ENCODE data around the gene GRIK4. TPM values are rescaled to one million over a fixed set of nuclear protein-coding genes. Genes with fewer than 3 reads are reported as not detected.

GRIK4 gene
- total RNA-seq, 1 experiment from 2014 or later, result not detected

DNA sequence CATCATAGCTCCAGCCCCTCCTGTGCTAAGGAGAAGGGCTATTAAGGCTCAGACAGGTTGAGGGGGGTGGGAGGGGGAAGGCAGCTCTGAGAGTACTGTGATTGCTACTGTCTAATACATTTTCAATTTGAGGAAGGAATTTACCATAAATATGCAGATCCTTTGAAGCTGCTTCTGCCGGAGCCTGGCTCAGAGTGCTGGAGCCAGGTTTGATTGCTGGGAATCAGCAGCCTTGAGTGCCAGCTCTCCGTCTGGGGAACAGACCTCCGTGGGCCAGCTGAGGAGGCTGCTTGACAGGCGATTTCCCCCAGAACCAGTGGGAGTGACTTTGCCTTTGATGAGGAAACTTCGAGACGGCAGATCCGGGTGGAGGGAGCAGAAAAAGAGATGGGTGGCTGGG lies 370.6 kb downstream of the GRIK4 start:
- Histone ChIP-seq H3F3A (ENCODE audit: low read length, unreplicated experiment) (no peaks in the 10 kb centered on the region), H3K4me2 (ENCODE audit: low read length) (no peak overlapping the region), H3K4me1 (ENCODE audit: insufficient read depth, low read length) (peaks cover 12% of the 10 kb centered on the region; the same call in 1 of the 2 replicates), H3K9me3 (ENCODE audit: low read length) (no peaks in the 10 kb centered on the region), H3K79me2 (ENCODE audit: low read length) (no peaks in the 10 kb centered on the region), H3K9me2 (replicated peaks; ENCODE audit: low read length) (no peaks in the 10 kb centered on the region), H3K4me3 (ENCODE audit: low read length) (no peak overlapping the region), H3K27ac (ENCODE audit: low read length) (no peak overlapping the region), H4K20me1 (ENCODE audit: low read length) (no peaks in the 10 kb centered on the region), H3K36me3 (ENCODE audit: low read depth, low read length) (no peaks in the 10 kb centered on the region), H3K27me3 (ENCODE audit: low read length) (peaks cover 75% of the 10 kb centered on the region), H2AFZ (ENCODE audit: low read length) (no peak overlapping the region), H3K9ac (ENCODE audit: low read length) (no peak overlapping the region)
- no peak for ATAC-seq
- POLR2A ChIA-PET (ENCODE audit: unreplicated experiment), result interaction anchor here (0.6 kb wide), 1 partner anchor 1104 kb away, joined by 3 read pairs; no protein-coding TSS in a partner anchor
- TF ChIP-seq EZH2phosphoT487 (IDR thresholded peaks at IDR 0.05; ENCODE audit: borderline replicate concordance, low read length) (no peak), EZH2 (IDR thresholded peaks at IDR 0.05; ENCODE audit: low read length, unreplicated experiment) (no peak)
- TF ChIP-seq, protein P1, sequence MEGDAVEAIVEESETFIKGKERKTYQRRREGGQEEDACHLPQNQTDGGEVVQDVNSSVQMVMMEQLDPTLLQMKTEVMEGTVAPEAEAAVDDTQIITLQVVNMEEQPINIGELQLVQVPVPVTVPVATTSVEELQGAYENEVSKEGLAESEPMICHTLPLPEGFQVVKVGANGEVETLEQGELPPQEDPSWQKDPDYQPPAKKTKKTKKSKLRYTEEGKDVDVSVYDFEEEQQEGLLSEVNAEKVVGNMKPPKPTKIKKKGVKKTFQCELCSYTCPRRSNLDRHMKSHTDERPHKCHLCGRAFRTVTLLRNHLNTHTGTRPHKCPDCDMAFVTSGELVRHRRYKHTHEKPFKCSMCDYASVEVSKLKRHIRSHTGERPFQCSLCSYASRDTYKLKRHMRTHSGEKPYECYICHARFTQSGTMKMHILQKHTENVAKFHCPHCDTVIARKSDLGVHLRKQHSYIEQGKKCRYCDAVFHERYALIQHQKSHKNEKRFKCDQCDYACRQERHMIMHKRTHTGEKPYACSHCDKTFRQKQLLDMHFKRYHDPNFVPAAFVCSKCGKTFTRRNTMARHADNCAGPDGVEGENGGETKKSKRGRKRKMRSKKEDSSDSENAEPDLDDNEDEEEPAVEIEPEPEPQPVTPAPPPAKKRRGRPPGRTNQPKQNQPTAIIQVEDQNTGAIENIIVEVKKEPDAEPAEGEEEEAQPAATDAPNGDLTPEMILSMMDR (conservative IDR thresholded peaks at IDR 0.05; ENCODE audit: low read depth, low read length), result no peak
- BruUV-seq (replicated peaks), result no TSS peak
- intact Hi-C loops (cut with micrococcal nuclease), result no loop called here
- no peak for DNase-seq
- CTCF ChIA-PET, result no interaction called here

DNA sequence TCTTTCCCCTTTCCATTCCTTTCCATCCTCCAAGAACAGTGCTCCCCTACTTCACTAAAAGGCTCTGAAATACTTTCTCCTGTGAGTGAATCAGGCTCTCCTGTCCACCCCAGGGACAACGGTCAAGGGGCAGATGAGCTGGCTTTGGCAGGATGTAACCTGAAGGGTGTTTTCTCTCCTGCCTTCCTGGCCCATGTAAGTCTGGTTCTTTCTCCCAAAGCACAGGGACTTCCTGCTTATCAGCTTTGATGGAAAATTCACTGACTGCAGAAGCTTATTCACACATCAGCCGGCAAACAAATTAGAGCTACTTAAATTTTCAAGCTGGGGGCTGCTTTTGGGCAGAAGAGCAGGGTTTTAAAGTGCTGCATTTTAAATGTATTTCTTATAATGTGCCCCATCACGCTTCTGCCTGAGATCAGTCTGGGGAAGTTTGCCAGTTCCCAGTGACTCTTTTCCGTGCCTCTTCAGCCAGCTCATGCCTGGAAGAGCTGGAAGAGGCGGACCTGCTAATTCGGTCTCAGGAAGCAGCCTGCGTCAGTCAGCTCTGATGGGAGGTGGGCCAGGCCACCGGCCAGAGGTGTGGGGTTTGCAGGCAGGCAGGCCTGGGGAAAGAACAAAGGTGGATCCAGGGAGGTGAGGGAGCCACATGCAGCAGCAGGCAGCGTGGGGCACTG lies 372.0 kb downstream of the GRIK4 start:
- DNase-seq (peak; percentile 57), ATAC-seq (peak; percentile 64; the same call in 1 of the 2 replicates)
- intact Hi-C loops (cut with micrococcal nuclease), result no loop called here
- H3K4me2 ChIP-seq (ENCODE audit: low read length), result peak overlapping the region; percentile 45
- H3K9ac ChIP-seq (ENCODE audit: low read length), result no peak overlapping the region
- peak overlapping the region; percentile 42; the same call in 1 of the 2 replicates for H2AFZ ChIP-seq (ENCODE audit: low read length)
- no peaks in the 10 kb centered on the region for H3K9me2 ChIP-seq (replicated peaks; ENCODE audit: low read length)
- H3F3A ChIP-seq (ENCODE audit: low read length, unreplicated experiment), result no peaks in the 10 kb centered on the region
- no peaks in the 10 kb centered on the region for H3K79me2 ChIP-seq (ENCODE audit: low read length)
- no peaks in the 10 kb centered on the region for H3K9me3 ChIP-seq (ENCODE audit: low read length)
- H3K4me3 ChIP-seq (ENCODE audit: low read length), result no peak overlapping the region
- no peaks in the 10 kb centered on the region for H3K36me3 ChIP-seq (ENCODE audit: low read depth, low read length)
- BruUV-seq (replicated peaks), result no TSS peak
- TF ChIP-seq EZH2phosphoT487 (IDR thresholded peaks at IDR 0.05; ENCODE audit: borderline replicate concordance, low read length) (no peak), EZH2 (IDR thresholded peaks at IDR 0.05; ENCODE audit: low read length, unreplicated experiment) (no peak)
- TF ChIP-seq, protein P1 (conservative IDR thresholded peaks at IDR 0.05; ENCODE audit: low read depth, low read length), result no peak
- H3K27me3 ChIP-seq (ENCODE audit: low read length), result peaks cover 76% of the 10 kb centered on the region
- ChIA-PET POLR2A (ENCODE audit: unreplicated experiment) (no interaction called here), CTCF (no interaction called here)
- peaks cover 12% of the 10 kb centered on the region; the same call in 1 of the 2 replicates for H3K4me1 ChIP-seq (ENCODE audit: insufficient read depth, low read length)
- no peaks in the 10 kb centered on the region for H4K20me1 ChIP-seq (ENCODE audit: low read length)
- no peak overlapping the region for H3K27ac ChIP-seq (ENCODE audit: low read length)

All from PC-3 (cell line).